Right ventricle myocardium inferior (tissue), 1 donor: ENCODE results near the gene GPC2. TPM values are rescaled to one million over a fixed set of nuclear protein-coding genes. Genes with fewer than 3 reads are reported as not detected.
"Not testable (repeated sequence)": the region's sequence is repeated elsewhere in the genome, so short reads cannot be mapped to it uniquely, and the experiment has no call there.

ENCODE experiments used
- ATAC-seq: fragments of 200-7000 bp; cut with Tn5 transposase; one replicate; pipeline ENCODE4 v1.9.1; 2020; ENCODE audit warnings: mild to moderate bottlenecking, moderate library complexity
- DNase-seq: peaks from one replicate; pipeline ENCODE4 v3.0.0; 2021; ENCODE audit errors: missing footprints
- intact Hi-C: fragments of 100-400 bp; cut with DNase I; formaldehyde crosslinking; loops from one replicate; pipeline ENCODE4 v1.11.0; 2022
- total RNA-seq: library from RNA; stranded (reverse); fragmentation: NEBNext Ultra II Directional; extraction: Animal tissue kit (Norgen Biotek cat#: 25700); gene quantifications from one replicate; pipeline ENCODE4 v1.2.1, GENCODE V29; 2021
- donor health status: DM: no; HTN: yes; CAD: no; lungs with severe emphysema.

Gene GPC2
- total RNA-seq, 1 donor from 2014 or later = 0.32 TPM

DNA sequence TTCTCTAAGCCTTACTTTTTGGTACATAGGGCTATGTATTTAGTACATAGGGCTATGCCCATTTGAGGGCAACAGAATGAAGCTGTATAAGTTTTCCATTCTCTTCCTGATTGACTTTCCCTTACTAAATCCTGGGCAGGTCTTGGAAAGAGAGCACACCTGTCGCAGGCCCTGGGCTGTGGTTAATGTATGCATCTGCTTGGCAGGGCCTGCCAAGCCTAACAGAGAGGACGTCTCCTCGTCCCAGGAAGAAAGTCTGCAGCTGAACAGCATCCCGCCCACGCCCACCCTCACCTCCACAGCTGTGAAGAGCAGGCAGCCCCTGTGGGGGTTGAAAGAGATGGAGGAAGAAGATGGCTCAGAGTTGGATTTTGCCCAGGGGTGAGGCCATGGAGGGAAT is 33.6 kb upstream of the GPC2 start:
- intact Hi-C loops = loop anchor here (5.0 to 10.0 kb wide), 2 partner anchors 84 to 134 kb away; partner anchors contain the start of gene MBLAC1
- no peak for ATAC-seq
- DNase-seq = no peak

DNA sequence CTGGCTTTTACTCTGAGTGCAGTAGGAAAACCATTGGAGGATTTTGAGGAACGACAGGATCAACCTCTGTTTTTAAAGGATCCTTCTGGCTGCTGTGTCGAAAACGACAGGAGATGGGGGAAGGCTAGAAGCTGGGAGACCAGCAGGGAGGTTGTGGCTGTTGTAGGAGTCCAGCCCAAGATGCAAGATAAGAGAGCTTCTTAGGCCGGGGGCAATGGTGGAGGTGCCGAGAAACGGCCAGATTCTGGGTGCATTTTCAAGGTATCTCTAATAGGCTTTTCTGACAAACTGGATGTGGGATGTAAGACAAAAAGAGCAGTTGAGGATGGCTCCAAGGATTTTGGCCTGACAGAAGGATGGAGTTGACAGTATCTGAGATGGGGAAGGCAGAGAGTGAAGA is 32.3 kb upstream of the GPC2 start:
- DNase-seq (no peak), ATAC-seq (no peak)
- intact Hi-C loops = no loop called here

DNA sequence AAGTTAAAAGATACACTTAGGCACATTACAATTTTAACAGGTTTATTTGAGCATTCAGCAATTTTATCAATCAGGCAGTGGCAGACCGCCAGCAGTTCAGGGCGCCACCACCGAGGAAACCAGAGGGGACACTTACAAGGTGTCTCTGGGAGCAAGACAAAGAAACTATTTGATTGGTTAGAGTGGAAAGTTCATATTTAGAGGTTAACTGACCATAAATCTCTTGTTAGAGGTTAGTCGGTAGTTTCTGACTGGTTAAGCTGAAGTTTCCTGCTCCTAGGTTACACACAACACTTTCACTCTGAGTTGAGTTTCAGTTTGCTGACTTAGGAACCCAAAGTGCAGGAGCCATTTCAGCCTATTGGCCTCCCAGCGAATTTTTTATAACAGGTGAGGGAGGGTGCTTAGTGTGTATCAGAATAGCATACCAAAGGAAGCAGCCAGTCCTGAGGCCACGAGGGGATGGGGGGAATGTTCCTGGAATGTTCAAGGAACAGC is 31.8 kb upstream of the GPC2 start:
- DNase-seq = no peak
- ATAC-seq = no peak
- intact Hi-C loops = no loop called here

DNA sequence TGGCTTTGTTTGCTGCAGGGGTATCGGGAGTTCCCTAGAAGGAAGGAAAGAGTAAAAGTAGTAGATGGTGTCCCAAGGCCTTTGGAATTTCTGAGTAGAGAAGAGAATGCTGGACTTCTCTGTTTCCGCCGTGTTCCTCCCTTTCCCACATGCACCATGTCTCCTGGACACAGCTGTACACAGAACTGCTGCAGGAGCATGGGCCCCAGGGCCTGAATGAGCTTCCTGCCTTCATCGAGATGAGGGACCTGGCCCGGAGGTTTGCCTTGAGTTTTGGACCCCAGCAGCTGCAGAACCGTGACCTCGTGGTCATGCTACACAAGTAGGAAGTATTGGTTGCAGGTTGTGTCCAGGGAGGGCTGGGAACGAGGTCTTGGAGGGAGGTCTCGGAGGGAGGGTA is 27.3 kb upstream of the GPC2 start:
- intact Hi-C loops = no loop called here
- ATAC-seq = no peak
- DNase-seq = no peak

DNA sequence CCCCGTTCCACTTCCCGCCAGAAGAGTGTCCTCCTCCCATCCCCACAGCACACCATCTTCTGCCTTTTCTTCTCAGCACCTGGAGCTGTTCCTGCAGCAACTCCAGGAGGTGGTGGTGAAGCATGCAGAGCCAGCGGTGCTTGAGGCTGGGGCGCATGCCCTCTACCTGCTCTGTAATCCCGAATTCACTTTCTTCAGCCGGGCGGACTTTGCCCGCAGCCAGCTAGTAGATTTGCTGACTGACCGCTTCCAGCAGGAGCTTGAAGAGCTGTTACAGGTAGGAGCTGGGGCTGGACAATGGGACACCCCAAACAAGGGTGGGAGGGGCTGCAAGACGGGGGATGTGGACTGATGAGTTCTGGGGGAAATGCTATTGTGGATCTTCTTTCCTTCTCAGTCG is 23.5 kb upstream of the GPC2 start:
- intact Hi-C loops = no loop called here
- DNase-seq = no peak
- no peak for ATAC-seq

DNA sequence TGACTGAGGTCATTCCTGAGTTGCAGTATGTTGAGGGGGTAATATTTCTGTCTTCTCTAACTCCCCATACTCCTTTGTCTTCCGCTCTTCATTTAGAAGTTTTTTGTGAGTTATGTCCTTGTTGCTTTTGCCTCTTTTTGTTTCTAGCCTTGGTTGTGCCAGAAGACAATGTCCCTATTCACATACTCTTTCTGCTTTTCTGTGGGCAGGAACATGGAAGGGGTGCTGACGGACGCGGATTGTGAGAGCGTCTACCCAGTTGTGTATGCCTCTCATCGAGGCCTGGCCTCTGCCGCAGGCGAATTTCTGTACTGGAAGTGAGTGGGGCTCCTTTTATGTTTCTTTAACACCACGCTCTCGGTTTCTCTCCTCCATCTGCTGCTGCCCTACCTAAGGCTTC is 21.1 kb upstream of the GPC2 start:
- DNase-seq = no peak
- intact Hi-C loops = no loop called here
- ATAC-seq = no peak

DNA sequence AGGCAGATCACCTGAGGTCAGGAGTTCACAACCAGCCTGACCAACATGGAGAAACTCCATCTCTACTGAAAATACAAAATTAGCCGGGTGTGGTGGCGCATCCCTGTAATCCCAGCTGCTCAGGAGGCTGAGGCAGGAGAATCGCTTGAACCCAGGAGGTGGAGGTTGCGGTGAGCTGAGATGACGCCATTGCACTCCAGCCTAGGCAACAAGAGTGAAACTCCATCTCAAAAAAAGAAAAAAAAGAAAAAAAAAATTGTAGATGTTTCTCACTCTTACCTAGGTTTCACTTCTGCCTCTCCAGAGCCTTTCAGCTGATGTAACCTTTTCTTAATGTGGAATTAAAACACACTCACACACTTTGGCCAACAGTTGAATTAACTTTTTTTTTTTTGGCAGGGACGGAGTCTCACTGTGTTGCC is 18.7 kb upstream of the GPC2 start:
- DNase-seq, ATAC-seq, intact Hi-C loops: not testable (repeated sequence)

DNA sequence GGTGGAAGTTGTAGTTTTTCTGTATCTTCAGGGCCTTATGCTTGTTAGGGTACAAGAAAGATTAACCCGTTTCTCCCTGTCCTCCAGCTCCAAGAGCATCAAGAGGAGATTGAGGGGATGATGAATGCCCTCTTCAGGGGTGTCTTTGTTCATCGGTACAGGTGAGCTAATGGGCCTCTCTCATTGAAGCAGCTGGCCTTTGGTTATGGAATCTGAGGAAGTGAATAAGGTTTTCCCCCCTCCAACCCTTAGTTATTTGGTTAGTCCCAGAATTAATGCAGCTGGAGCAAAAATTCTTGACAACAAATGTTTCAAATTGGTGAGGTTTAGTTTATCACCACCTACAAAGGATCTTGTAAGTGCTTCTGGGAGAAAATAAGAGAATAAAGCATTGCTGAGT is 18.0 kb upstream of the GPC2 start:
- intact Hi-C loops = no loop called here
- DNase-seq = no peak
- ATAC-seq = no peak

DNA sequence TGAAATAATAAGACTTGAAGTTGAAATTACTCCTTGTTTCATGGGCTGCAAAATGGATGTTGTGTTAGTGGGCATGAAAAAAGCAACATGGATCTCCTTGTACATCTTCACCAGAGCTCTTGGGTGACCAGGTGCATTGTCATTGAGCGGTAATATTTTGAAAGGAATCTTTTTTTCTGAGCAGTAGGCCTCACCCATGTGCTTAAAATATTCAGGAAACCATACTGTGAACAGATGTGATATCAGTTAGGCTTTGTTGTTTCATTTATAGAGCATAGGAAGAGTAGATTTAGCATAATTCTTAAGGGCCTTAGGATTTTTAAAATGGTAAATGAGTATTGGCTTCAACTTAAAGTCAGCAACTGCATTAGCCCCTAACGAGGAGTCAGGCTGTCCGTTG is 15.8 kb upstream of the GPC2 start:
- ATAC-seq (no peak), DNase-seq (no peak)
- intact Hi-C loops = no loop called here

DNA sequence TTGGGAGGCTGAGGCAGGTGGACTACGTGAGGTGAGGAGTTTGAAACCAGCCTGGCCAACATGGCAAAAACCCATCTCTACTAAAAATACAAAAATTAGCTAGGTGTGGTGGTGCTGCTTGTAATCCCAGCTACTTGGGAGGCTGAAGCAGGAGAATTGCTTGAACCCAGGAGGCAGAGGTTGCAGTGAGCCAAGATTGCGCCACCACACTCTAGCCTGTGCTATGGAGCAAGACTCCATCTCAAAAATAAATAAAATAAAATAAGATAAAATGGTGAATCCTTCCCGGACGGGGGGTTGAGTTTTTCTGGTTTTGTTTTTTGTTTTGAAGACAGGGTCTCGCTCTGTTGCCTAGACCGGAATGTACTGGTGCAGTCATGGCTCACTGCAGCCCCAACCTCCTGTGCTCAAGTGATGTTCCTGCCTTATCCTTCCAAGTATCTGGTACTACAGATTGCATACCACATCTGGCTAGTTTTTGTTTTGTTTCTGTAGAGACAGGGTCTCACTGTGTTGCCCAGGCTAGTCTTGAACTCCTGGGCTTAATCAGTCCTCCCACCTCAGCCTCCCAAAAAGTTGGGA is 15.2 kb upstream of the GPC2 start:
- DNase-seq, ATAC-seq, intact Hi-C loops: not testable (repeated sequence)

DNA sequence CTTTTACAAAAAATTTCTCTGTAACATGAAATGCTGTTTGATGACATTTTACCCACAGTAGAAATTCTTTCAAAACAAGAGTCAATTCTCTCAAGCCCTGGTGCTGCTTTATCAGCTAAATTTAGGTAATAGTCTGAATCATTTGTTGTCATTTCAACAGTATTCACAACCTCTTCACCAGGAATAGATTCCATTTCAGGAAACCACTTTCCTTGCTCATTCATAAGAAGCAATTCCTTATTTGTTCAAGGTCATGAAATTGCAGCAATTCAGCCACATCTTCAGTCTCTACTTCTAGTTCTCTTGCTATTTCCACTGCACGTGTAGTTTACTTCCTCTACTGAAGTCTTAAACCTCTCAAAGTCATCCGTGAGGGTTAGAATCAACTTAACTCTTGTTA is 14.6 kb upstream of the GPC2 start:
- no peak for DNase-seq
- intact Hi-C loops = no loop called here
- ATAC-seq = no peak

DNA sequence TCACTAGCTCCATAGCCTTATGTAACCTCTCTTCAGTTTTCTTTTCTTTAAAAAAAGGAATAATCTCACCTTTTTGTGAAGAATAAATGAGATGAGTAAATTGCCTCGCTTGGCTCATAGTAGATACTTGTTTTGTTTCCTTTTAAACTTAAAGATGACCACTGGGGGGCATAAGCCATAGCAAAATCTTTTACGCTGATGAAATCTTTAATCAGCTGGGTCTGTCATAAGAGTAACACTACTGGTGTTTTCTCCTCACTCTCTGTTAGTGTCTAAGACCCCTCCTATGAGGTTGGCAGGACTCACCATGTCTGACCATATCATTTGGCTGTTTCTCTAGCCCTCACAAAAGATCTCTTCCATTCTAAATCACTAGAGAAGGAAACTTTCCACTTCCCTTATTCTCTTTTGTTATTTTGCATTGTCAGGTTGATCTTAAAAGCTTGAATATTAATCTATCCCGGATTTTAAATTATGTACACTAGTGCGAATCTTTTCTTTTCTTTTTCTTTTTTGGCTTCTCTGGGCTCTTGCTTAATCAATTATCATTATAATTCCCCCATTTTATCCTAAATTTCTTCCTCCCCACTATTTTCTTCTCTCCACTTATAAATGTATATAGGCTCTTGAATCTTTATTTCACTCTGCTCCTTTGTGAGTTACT is 13.0 kb upstream of the GPC2 start:
- no peak for ATAC-seq
- DNase-seq = no peak
- intact Hi-C loops = no loop called here

DNA sequence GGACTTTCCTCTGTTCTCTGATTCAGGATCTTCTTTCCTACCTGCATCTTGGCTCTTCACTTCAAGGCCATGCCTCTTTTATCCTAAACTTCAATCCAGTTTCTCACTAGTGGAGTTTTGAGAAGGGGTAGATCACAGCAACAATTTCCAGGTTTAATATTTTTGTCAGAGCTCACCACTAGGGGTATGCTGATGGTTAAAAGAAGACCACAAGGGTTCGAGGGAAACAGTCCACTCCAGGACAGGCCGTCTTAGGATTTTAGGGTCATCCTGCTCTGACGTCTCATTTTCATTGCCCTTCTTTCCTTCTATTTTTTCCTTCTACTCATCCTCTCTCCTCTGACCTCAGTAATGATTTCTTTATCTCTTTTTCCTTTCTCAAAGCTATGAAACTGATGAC is 11.9 kb upstream of the GPC2 start:
- DNase-seq (no peak), ATAC-seq (no peak)
- intact Hi-C loops = no loop called here

DNA sequence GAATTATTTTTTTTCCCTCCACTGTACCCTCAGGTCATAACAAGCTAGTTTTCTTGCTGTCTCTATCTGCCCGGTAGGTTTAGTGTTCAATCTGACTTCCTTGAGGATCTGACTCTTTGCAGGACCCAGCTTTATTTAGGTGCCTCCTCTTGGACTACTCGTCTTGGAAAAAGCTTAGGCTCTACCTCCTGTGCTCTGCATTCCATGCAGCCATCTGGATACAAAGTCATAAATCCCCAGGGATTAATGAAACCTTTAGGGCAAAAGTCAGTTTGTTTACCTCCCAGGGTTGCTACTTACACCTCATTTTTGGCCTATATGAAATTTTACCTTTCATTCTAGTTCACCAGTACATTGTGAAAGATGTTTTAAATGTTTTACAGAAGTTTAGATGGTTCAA is 8.5 kb upstream of the GPC2 start:
- DNase-seq = no peak
- no peak for ATAC-seq
- intact Hi-C loops = no loop called here

DNA sequence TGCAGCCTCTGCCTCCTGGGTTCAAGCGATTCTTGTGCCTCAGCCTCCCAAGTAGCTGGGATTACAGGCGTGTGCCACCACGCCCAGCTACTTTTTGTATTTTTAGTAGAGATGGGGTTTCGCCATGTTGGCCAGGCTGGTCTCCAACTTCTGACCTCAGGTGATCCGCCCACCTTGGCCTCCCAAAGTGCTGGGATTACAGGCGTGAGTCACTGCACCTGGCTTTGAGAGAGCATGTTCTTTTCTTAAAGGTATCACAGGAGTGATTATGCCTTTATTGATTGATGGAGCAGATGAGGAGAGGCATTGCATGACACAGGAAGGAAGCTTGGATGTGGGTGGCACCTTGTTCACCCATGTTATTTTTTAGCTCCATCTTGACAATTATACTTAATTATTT is 5.9 kb upstream of the GPC2 start:
- ATAC-seq, intact Hi-C loops, DNase-seq: not testable (repeated sequence)

DNA sequence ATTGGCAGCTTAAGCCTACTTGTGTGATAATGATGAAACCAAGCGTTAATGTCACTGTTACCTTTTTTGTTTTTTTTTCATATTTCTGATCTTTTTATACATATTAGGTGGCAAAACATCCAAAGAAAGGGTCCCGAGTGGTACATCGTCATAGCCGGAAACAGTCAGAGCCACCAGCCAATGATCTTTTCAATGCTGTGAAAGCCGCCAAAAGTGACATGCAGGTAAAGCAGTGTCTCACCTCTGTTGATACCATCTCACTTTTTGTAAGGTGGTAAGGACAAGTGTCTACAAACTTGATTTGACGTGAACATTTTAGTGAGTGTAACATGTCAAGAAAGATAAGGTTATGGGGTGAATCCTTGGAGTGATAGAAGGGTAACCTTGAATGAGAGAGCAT is 5.4 kb upstream of the GPC2 start:
- intact Hi-C loops = not testable (repeated sequence)

DNA sequence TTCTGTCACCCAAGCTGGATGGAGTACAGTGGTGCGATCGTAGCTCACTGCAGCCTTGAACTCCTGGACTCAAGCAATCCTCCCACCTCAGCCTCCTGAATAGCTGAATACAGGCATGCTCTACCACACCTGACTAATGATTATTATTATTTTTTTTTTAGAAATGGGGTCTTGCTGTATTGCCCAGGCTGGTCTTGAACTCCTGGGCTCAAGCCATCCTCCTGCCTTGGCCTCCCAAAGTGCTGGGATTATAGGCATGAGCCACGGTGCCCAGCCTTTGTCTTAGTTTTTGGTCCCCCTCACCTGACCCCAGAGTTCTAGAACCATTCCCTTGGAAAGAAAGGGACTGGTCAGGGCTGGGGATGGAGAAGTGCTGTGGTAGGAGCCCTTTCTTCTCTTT is 2.9 kb upstream of the GPC2 start:
- DNase-seq, ATAC-seq: not testable (repeated sequence)

More for the DNA sequence above, 5.4 kb upstream of the GPC2 start:
- DNase-seq, ATAC-seq: not testable (repeated sequence)

DNA sequence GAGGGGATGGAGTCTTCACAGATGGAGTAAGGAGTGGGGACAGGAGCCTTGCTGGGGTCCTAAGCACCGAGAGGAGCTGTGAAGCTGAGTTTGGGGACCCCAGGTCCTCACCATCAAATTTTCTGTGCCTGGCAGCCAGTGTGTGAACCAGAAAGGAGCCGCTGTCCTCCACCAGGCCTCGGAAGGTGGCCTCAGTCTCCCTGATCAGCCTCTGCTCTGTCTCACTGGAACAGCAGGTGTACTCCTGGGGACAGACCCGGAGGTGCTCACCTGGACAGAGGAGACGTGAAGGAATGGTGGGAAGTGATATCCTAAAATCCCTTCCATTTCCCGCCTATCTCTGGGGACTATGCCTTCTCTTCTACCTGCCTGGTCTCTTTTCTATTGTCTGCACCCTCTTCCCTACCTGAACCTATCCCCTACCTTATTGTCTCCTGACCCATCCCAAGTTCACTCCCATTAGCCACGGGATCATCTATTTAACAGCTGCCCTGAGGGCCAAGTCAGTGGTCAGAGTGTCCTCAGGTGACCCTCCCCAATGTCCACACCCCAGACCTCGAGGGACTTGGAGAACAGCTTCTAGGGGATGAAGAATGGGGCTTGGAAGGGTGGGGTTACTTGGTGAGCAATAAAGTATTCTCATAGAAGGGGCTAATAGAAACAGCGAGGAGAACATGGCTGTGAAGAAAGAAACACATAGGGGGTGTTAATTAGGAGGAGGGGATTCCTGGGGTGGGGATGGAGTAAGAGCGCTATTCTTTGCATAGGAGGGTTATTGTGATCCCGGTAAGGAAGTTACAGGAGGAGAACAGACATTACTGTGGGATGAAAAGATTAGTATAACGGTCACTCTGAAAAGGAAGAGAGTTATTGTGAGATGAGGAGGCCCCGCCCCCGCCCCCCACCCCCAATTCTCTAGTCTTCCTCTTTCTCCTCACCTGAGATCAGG is 811 bp downstream of the GPC2 start:
- intact Hi-C loops = no loop called here
- no peak for ATAC-seq
- no peak for DNase-seq

More for the DNA sequence above, 2.9 kb upstream of the GPC2 start:
- intact Hi-C loops = not testable (repeated sequence)

DNA sequence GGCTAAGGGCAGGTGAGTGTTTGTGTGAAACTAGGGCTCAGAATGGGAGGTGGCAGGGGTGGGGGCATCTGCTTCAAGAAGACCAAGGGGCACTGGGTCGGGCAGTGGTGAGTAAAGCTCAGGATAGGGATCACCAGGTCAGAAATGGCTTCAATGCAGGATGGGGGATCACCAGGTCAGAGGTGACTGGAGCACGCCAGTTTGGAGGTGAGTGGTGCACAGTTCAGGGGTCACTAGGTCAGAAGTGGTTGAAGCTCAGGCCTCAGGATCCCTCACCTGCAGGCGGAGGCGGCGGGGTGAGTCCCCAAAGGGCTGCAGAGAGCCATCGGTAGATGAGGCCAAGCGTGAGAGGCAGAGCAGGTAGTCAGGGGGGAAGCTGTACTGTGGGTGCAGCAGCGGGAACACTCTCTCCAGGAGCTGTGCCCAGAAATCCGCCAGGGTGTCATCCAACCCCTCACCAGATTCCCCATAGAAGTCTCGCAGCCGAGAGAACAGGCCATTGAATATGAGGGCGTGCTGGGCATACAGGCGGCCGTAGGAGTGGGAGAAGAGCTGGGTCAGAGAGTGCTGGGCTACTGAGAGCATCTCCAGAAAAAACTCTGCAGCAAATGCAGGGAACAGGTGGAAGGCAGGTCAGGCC is 1.8 kb downstream of the GPC2 start:
- no peak for ATAC-seq
- intact Hi-C loops = no loop called here
- DNase-seq = no peak
